Liver (tissue), 9 donors: ENCODE results near the gene FRMD5. TPM values are rescaled to one million over a fixed set of nuclear protein-coding genes. Genes with fewer than 3 reads are reported as not detected.

ENCODE experiments used
- DNase-seq: peaks from one replicate; pipeline ENCODE4 v3.0.0-alpha.2; 2017; ENCODE audit warnings: low spot score
- H3K27ac ChIP-seq, 2 donors: one replicate each; pipeline ENCODE4 v1.7.0; 2013; ENCODE audit warnings: inconsistent platforms in 2 of 2, low read length in 2 of 2, control low read depth in 1 of 2, low read depth in 1 of 2, mild to moderate bottlenecking in 1 of 2
- H3K27me3 ChIP-seq, 4 donors: one replicate each; pipeline versions ENCODE4 v1.6.1 to v1.7.0; 2013; ENCODE audit warnings: low read length in 3 of 4, inconsistent platforms in 1 of 4, mild to moderate bottlenecking in 1 of 4, moderate library complexity in 1 of 4; ENCODE audit not compliant: control insufficient read depth in 4 of 4, insufficient read depth in 4 of 4
- H3K36me3 ChIP-seq, 4 donors: one replicate each; pipeline versions ENCODE4 v1.6.1 to v1.7.0; 2013; ENCODE audit warnings: low read length in 3 of 4, mild to moderate bottlenecking in 3 of 4, low read depth in 1 of 4, moderate library complexity in 1 of 4; ENCODE audit not compliant: control insufficient read depth in 4 of 4, insufficient read depth in 3 of 4
- H3K4me1 ChIP-seq, 4 donors: one replicate each; pipeline versions ENCODE4 v1.6.1 to v1.7.0; 2013; ENCODE audit warnings: low read length in 3 of 4, mild to moderate bottlenecking in 3 of 4, moderate library complexity in 1 of 4; ENCODE audit not compliant: control insufficient read depth in 4 of 4, insufficient read depth in 4 of 4
- H3K4me3 ChIP-seq, 3 donors: one replicate each; pipeline versions ENCODE4 v1.6.1 to v1.7.0; 2013; ENCODE audit warnings: low read length in 3 of 3, control low read depth in 1 of 3, low read depth in 1 of 3, mild to moderate bottlenecking in 1 of 3
- H3K9ac ChIP-seq, 2 donors: one replicate each; pipeline ENCODE4 v1.7.0; 2013; ENCODE audit warnings: low read length in 2 of 2, mild to moderate bottlenecking in 2 of 2, moderate library complexity in 2 of 2, control low read depth in 1 of 2, low read depth in 1 of 2
- H3K9me3 ChIP-seq, 4 donors: one replicate each; pipeline versions ENCODE4 v1.6.1 to v1.7.0; 2013; ENCODE audit warnings: low read length in 3 of 4; ENCODE audit not compliant: control insufficient read depth in 4 of 4
- ATF3 ChIP-seq: IDR thresholded peaks from 2 replicates; pipeline ENCODE4 v1.6.1; 2016; ENCODE audit warnings: antibody characterized with exemption
- EGR1 ChIP-seq, 2 donors: IDR thresholded peaks; 2 replicates each; pipeline ENCODE4 v1.6.1; 2016 to 2018; ENCODE audit warnings: antibody characterized with exemption in 2 of 2, low read depth in 2 of 2
- FOXA1 ChIP-seq: IDR thresholded peaks from 2 replicates; pipeline ENCODE4 v1.6.1; 2016; ENCODE audit warnings: antibody characterized with exemption
- HNF4A ChIP-seq, 2 donors: conservative IDR thresholded peaks; 2 replicates each; pipeline ENCODE4 v1.6.1; 2016; ENCODE audit warnings: antibody characterized with exemption in 2 of 2, mild to moderate bottlenecking in 2 of 2
- JUND ChIP-seq, 2 donors: IDR thresholded peaks; 2 replicates each; pipeline ENCODE4 v1.6.1; 2016; ENCODE audit warnings: antibody characterized with exemption in 2 of 2
- NR2F2 ChIP-seq: IDR thresholded peaks from 2 replicates; pipeline ENCODE4 v1.6.1; 2016; ENCODE audit warnings: antibody characterized with exemption
- RAD21 ChIP-seq, 2 donors: IDR thresholded peaks; 2 replicates each; pipeline ENCODE4 v1.6.1; 2016; ENCODE audit warnings: antibody characterized with exemption in 2 of 2, mild to moderate bottlenecking in 2 of 2
- SP1 ChIP-seq: IDR thresholded peaks from 2 replicates; pipeline ENCODE4 v1.6.1; 2018; ENCODE audit warnings: antibody characterized with exemption, mild to moderate bottlenecking
- TAF1 ChIP-seq: conservative IDR thresholded peaks from 2 replicates; pipeline ENCODE4 v1.6.1; 2016; ENCODE audit warnings: antibody characterized with exemption, mild to moderate bottlenecking
- YY1 ChIP-seq: IDR thresholded peaks from 2 replicates; pipeline ENCODE4 v1.6.1; 2016; ENCODE audit warnings: antibody characterized with exemption, mild to moderate bottlenecking
- WGBS: extraction: QIAGEN DNeasy Blood & Tissue Kit; methylation state at CpG from one replicate; pipeline ENCODE4 v1.1.7; 2013; 5-methylcytosine and 5-hydroxymethylcytosine counted together
- polyA plus RNA-seq, 2 donors: library from polyadenylated mRNA; stranded (reverse) in 1 of 2; unstranded in 1 of 2; fragments of 200-250 nt in 1 of 2; fragments of >200 nt in 1 of 2; fragmentation: Nextera tagmentation in 1 of 2; extraction: Ambion mirVana in 1 of 2; gene quantifications; one replicate each; pipeline versions ENCODE4 v1.2.1 to v1.2.3, GENCODE V29; 2013 to 2015
- total RNA-seq, 2 donors: library from RNA; depleted of rRNA; stranded (reverse); fragments of >200 nt; gene quantifications; one replicate each; pipeline ENCODE4 v1.2.3, GENCODE V29; 2014
- TF ChIP-seq, protein P1 (sequence below): IDR thresholded peaks from 2 replicates; pipeline ENCODE4 v1.6.1; 2016; ENCODE audit warnings: antibody characterized with exemption
- TF ChIP-seq, protein P2 (sequence below): IDR thresholded peaks from 2 replicates; pipeline ENCODE4 v1.6.1; 2016; ENCODE audit warnings: antibody characterized with exemption, mild to moderate bottlenecking
- TF ChIP-seq, protein P3 (sequence below): IDR thresholded peaks from 2 replicates; pipeline ENCODE4 v1.6.1; 2016; ENCODE audit warnings: antibody characterized with exemption
- donor health status: healthy.
- donor health status: healthy.
- donor health status: healthy.
- donor health status: healthy.
- donor health status: healthy.

Gene FRMD5
- total and polyA plus RNA-seq, 4 donors: 0.01 to 0.25 TPM; not detected in 2

DNA sequence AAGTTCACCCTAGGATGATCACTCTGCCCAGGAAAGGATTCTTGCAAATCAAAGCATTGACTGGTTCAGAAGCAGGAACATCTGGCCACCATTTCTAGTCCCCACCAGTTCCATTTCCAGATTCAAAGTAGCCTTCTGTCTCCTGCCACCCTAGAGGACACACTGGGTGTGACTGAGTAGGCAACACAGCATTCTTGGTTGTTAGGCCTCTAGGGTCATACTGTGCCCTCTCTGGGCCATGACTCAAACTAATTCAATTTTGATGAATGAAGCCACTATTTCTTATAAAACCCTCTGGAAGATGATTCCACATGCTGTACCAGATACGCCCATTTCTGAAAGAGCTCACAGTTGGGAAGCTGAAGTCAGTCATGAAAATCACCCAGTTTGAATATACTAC lies 298.5 kb downstream of the FRMD5 start (continued):
- TF ChIP-seq, protein P1, sequence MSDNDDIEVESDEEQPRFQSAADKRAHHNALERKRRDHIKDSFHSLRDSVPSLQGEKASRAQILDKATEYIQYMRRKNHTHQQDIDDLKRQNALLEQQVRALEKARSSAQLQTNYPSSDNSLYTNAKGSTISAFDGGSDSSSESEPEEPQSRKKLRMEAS: no peak

GRCh38 chr15:43895586-43895985 lies 299.5 kb downstream of the FRMD5 start:
- H3K4me1 ChIP-seq: no peaks in the 10 kb centered on the region
- no peak for TF ChIP-seq SP1
- TF ChIP-seq TAF1: no peak
- no peak for TF ChIP-seq YY1
- TF ChIP-seq EGR1 (IDR thresholded peaks at IDR 0.05; ENCODE audit: low read depth in 2 of 2): no peak
- TF ChIP-seq JUND (IDR thresholded peaks at IDR 0.05): no peak
- TF ChIP-seq, protein P1: no peak
- TF ChIP-seq RAD21 (IDR thresholded peaks at IDR 0.05): no peak
- TF ChIP-seq FOXA1: no peak
- H3K27ac ChIP-seq: no peak overlapping the region
- H3K27me3 ChIP-seq: no peaks in the 10 kb centered on the region
- H3K9ac ChIP-seq: no peak overlapping the region
- DNase-seq: no peak
- no peak overlapping the region for H3K4me3 ChIP-seq
- 61% methylated on average over 5 of the region's 5 CpGs for WGBS
- H3K36me3 ChIP-seq: no peaks in the 10 kb centered on the region
- H3K9me3 ChIP-seq: no peaks in the 10 kb centered on the region

- no peak for TF ChIP-seq RAD21 (IDR thresholded peaks at IDR 0.05)
- TF ChIP-seq HNF4A (conservative IDR thresholded peaks at IDR 0.05): no peak
- TF ChIP-seq YY1: no peak
- TF ChIP-seq NR2F2: no peak
- TF ChIP-seq, protein P2, sequence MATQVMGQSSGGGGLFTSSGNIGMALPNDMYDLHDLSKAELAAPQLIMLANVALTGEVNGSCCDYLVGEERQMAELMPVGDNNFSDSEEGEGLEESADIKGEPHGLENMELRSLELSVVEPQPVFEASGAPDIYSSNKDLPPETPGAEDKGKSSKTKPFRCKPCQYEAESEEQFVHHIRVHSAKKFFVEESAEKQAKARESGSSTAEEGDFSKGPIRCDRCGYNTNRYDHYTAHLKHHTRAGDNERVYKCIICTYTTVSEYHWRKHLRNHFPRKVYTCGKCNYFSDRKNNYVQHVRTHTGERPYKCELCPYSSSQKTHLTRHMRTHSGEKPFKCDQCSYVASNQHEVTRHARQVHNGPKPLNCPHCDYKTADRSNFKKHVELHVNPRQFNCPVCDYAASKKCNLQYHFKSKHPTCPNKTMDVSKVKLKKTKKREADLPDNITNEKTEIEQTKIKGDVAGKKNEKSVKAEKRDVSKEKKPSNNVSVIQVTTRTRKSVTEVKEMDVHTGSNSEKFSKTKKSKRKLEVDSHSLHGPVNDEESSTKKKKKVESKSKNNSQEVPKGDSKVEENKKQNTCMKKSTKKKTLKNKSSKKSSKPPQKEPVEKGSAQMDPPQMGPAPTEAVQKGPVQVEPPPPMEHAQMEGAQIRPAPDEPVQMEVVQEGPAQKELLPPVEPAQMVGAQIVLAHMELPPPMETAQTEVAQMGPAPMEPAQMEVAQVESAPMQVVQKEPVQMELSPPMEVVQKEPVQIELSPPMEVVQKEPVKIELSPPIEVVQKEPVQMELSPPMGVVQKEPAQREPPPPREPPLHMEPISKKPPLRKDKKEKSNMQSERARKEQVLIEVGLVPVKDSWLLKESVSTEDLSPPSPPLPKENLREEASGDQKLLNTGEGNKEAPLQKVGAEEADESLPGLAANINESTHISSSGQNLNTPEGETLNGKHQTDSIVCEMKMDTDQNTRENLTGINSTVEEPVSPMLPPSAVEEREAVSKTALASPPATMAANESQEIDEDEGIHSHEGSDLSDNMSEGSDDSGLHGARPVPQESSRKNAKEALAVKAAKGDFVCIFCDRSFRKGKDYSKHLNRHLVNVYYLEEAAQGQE: no peak
- TF ChIP-seq, protein P3, sequence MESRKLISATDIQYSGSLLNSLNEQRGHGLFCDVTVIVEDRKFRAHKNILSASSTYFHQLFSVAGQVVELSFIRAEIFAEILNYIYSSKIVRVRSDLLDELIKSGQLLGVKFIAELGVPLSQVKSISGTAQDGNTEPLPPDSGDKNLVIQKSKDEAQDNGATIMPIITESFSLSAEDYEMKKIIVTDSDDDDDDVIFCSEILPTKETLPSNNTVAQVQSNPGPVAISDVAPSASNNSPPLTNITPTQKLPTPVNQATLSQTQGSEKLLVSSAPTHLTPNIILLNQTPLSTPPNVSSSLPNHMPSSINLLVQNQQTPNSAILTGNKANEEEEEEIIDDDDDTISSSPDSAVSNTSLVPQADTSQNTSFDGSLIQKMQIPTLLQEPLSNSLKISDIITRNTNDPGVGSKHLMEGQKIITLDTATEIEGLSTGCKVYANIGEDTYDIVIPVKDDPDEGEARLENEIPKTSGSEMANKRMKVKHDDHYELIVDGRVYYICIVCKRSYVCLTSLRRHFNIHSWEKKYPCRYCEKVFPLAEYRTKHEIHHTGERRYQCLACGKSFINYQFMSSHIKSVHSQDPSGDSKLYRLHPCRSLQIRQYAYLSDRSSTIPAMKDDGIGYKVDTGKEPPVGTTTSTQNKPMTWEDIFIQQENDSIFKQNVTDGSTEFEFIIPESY: no peak
- no peak for TF ChIP-seq ATF3
- no peak for TF ChIP-seq FOXA1
- TF ChIP-seq TAF1: no peak
- no peak for TF ChIP-seq JUND (IDR thresholded peaks at IDR 0.05)
- TF ChIP-seq, protein P1: no peak
- no peaks in the 10 kb centered on the region for H3K36me3 ChIP-seq
- DNase-seq: no peak
Observed at GRCh38 chr15:43893956-43894355, 301.1 kb downstream of the FRMD5 start.

More at GRCh38 chr15:43893956-43894355, 301.1 kb downstream of the FRMD5 start:
- no peaks in the 10 kb centered on the region for H3K4me1 ChIP-seq
- H3K27me3 ChIP-seq: no peaks in the 10 kb centered on the region
- WGBS: 84% methylated on average over 1 of the region's 1 CpG
- no peak overlapping the region for H3K9ac ChIP-seq
- H3K4me3 ChIP-seq: no peak overlapping the region
- H3K27ac ChIP-seq: no peak overlapping the region
- no peaks in the 10 kb centered on the region for H3K9me3 ChIP-seq
